DND-41 (cell line): ENCODE data around the gene CCDC138.

Experiments used
- CTCF ChIP-seq: IDR thresholded peaks from 2 replicates; pipeline ENCODE4 v1.5.1; 2012; ENCODE audit warnings: borderline replicate concordance, low read length, moderate library complexity, mild to moderate bottlenecking; ENCODE audit not compliant: poor library complexity, severe bottlenecking; ENCODE audit errors: extremely low read depth
- EZH2 ChIP-seq: IDR thresholded peaks from 3 replicates; pipeline ENCODE4 v1.6.1; 2012; ENCODE audit warnings: borderline replicate concordance, low read depth, mild to moderate bottlenecking, moderate library complexity, low read length, inconsistent platforms; ENCODE audit not compliant: severe bottlenecking

GRCh38 chr2:108878276-108878675 is 91.7 kb downstream of the CCDC138 start:
- TF ChIP-seq CTCF (no peak), EZH2 (no peak)
